Prostate gland (tissue), 2 donors: Measurements from ENCODE around the gene PPP1R2.

Experiments used
- POLR2A ChIP-seq: fragments of 450-650 bp; IDR thresholded peaks from one replicate; pipeline ENCODE4 v1.6.1; 2016; ENCODE audit warnings: antibody characterized with exemption, mild to moderate bottlenecking
- POLR2AphosphoS5 ChIP-seq: sonication (generic); formaldehyde crosslinking; IDR thresholded peaks from one replicate; pipeline ENCODE4 v1.6.1; 2017; ENCODE audit warnings: antibody characterized with exemption
- TF ChIP-seq, protein P1 (sequence below), 4 experiments: fragments of 200-600 bp in 2 of 4; fragments of 450-650 bp in 2 of 4; sonication (generic) in 2 of 4; IDR thresholded peaks; 1 replicate in 3 of 4; 2 replicates in 1 of 4; pipeline ENCODE4 v1.5.1; 2016 to 2019; ENCODE audit warnings: antibody characterized with exemption in 4 of 4, mild to moderate bottlenecking in 2 of 4, moderate library complexity in 2 of 4

DNA sequence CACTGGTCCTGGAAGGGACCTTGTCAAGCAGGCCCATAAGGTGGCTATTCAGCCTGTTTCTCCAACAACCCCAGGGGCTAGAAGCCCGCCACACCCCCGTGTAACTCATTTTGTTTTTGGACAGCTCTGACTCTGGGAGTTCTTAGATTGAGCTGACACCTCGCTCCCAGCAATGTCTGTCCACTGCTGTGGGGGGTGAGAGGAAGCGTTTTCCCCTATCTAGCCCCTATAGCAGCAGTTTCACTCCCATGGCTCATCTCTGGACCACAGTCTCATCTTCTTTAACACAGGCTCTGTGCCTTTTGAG is 1.1 kb upstream of the PPP1R2 start:
- TF ChIP-seq POLR2AphosphoS5: no peak
- TF ChIP-seq, protein P1, sequence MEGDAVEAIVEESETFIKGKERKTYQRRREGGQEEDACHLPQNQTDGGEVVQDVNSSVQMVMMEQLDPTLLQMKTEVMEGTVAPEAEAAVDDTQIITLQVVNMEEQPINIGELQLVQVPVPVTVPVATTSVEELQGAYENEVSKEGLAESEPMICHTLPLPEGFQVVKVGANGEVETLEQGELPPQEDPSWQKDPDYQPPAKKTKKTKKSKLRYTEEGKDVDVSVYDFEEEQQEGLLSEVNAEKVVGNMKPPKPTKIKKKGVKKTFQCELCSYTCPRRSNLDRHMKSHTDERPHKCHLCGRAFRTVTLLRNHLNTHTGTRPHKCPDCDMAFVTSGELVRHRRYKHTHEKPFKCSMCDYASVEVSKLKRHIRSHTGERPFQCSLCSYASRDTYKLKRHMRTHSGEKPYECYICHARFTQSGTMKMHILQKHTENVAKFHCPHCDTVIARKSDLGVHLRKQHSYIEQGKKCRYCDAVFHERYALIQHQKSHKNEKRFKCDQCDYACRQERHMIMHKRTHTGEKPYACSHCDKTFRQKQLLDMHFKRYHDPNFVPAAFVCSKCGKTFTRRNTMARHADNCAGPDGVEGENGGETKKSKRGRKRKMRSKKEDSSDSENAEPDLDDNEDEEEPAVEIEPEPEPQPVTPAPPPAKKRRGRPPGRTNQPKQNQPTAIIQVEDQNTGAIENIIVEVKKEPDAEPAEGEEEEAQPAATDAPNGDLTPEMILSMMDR (IDR thresholded peaks at IDR 0.05): no peak
- TF ChIP-seq POLR2A: no peak
